Hepatocyte (in vitro differentiated cells): Measurements from ENCODE around the gene NDC1.

ENCODE experiments used
- EZH2phosphoT487 ChIP-seq: fragments of 200-600 bp; sonication (generic); IDR thresholded peaks from one replicate; pipeline ENCODE4 v1.6.1; 2018; ENCODE audit warnings: antibody characterized with exemption, mild to moderate bottlenecking, low read depth, moderate library complexity; ENCODE audit not compliant: unreplicated experiment, severe bottlenecking
- TF ChIP-seq, protein P1 (sequence below): fragments of 200-600 bp; sonication (generic); IDR thresholded peaks from 2 replicates; pipeline ENCODE4 v1.5.1; 2016; ENCODE audit warnings: antibody characterized with exemption, mild to moderate bottlenecking; ENCODE audit not compliant: poor library complexity

DNA sequence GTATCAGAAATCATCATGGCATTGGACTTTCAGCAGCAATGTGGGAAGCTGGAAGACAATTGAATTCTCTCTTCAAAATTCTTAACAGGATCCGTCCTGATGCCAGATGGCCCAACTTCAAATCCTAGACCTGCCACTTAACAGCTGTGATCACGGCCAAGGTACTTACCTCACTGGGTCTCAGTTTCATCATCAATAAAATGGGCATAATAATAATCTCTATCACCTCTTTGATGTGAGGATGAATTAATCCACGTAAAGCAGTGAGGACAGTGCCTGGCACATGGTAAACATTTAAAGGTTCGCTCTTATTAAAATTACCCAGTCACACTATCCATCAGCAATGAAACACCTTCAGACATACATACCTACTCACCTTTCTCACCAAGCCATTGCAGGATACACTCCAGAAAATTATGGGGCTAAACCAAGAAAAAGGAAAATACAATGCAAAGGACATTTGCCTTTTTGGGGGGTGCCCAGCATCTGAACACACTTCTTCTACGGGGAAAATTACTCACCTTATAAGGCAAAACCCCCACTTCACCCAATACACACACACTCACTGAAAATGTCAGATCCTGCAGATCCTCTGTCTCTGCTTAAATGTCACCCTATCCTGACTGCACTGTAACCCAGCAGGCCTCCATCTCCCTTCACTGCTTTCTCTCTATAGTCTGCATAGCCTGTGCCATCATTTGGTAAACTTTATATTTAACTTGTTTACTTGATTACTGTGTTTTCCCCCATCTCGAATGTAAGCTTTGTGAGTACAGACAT is 120.9 kb downstream of the NDC1 start:
- TF ChIP-seq, protein P1, sequence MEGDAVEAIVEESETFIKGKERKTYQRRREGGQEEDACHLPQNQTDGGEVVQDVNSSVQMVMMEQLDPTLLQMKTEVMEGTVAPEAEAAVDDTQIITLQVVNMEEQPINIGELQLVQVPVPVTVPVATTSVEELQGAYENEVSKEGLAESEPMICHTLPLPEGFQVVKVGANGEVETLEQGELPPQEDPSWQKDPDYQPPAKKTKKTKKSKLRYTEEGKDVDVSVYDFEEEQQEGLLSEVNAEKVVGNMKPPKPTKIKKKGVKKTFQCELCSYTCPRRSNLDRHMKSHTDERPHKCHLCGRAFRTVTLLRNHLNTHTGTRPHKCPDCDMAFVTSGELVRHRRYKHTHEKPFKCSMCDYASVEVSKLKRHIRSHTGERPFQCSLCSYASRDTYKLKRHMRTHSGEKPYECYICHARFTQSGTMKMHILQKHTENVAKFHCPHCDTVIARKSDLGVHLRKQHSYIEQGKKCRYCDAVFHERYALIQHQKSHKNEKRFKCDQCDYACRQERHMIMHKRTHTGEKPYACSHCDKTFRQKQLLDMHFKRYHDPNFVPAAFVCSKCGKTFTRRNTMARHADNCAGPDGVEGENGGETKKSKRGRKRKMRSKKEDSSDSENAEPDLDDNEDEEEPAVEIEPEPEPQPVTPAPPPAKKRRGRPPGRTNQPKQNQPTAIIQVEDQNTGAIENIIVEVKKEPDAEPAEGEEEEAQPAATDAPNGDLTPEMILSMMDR, result no peak
- TF ChIP-seq EZH2phosphoT487, result no peak
